Cardiac muscle cell (in vitro differentiated cells and primary cell): ENCODE measurements around the gene VAMP5. TPM values are rescaled to one million over a fixed set of nuclear protein-coding genes. Genes with fewer than 3 reads are reported as not detected.

Experiments used
- DNase-seq, 2 donors: peaks; one replicate each; pipeline versions ENCODE4 v3.0.0 to v3.0.0-alpha.2; 2010 to 2017; ENCODE audit warnings: low read depth in 1 of 2, low spot score in 1 of 2
- H3K27ac ChIP-seq: fragments of 200-600 bp; sonication (generic); 2 replicates; pipeline ENCODE4 v1.5.1; 2016
- H3K27me3 ChIP-seq: fragments of 200-600 bp; sonication (generic); 2 replicates; pipeline ENCODE4 v1.6.0; 2016; ENCODE audit warnings: control low read depth
- H3K36me3 ChIP-seq: fragments of 200-600 bp; sonication (generic); 2 replicates; pipeline ENCODE4 v1.5.1; 2016; ENCODE audit warnings: control low read depth
- H3K4me1 ChIP-seq: fragments of 200-600 bp; sonication (generic); 2 replicates; pipeline ENCODE4 v1.8.1; 2017; ENCODE audit warnings: low read depth, mild to moderate bottlenecking, mixed run types
- H3K4me3 ChIP-seq: fragments of 200-600 bp; sonication (generic); 2 replicates; pipeline ENCODE4 v1.5.1; 2016; ENCODE audit warnings: mild to moderate bottlenecking
- H3K9me3 ChIP-seq: fragments of 200-600 bp; sonication (generic); 2 replicates; pipeline ENCODE4 v1.5.1; 2017; ENCODE audit warnings: low read depth, mild to moderate bottlenecking, control low read depth
- polyA plus RNA-seq: library from polyadenylated mRNA; unstranded; fragments of >200 nt; fragmentation: Nextera tagmentation; extraction: Ambion mirVana; gene quantifications from 2 replicates; pipeline ENCODE4 v1.2.1, GENCODE V29; 2016
- total RNA-seq: library from RNA; depleted of rRNA; stranded (reverse); fragments of >200 nt; gene quantifications from 2 replicates; pipeline ENCODE4 v1.2.3, GENCODE V29; 2016
- TF ChIP-seq, protein P1 (sequence below): IDR thresholded peaks from 2 replicates; pipeline ENCODE4 v1.5.1; 2012; ENCODE audit warnings: low read depth, mild to moderate bottlenecking, low read length

VAMP5 gene
- total and polyA plus RNA-seq, 2 experiments from 2014 or later: 7.7 to 19.1 TPM

DNA sequence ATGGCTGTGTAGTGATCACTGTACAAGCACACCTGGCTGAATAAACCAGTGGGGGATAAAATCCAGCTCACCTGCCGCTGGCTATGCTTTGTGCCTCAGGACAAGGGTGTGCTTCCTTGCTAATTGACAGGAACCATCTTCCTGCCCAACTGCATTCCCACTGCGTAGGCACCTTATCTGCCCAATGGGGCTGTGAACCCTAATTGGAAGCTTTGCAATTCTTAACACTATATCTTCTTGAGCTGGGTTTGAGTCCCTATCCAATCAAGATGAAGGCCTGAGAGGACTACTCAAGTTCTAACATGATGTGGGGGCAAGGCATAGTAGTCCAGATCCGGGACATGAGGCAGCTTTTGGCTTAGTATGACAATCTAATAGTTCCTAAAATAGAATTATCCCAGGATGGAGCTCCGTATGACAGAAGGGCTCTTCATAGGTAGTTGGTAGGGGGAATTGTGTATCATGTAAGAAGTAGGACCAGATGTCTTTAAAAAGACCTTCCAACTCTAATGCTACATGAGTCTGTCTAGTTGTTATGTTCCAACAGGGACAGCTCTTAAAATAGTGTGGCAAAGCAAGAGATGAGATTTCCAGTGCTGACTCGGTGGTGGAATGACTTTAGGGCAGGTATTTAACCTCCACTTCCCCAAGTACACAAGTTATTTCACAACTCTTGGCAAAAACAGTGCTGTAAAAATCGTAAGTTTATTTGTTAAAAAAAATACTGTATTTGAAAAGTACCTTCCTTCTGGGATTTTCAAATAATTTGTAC lies 20.5 kb downstream of the VAMP5 start:
- peak overlapping the region; percentile 47 for H3K27ac ChIP-seq
- peaks cover 4% of the 10 kb centered on the region for H3K4me1 ChIP-seq
- TF ChIP-seq, protein P1, sequence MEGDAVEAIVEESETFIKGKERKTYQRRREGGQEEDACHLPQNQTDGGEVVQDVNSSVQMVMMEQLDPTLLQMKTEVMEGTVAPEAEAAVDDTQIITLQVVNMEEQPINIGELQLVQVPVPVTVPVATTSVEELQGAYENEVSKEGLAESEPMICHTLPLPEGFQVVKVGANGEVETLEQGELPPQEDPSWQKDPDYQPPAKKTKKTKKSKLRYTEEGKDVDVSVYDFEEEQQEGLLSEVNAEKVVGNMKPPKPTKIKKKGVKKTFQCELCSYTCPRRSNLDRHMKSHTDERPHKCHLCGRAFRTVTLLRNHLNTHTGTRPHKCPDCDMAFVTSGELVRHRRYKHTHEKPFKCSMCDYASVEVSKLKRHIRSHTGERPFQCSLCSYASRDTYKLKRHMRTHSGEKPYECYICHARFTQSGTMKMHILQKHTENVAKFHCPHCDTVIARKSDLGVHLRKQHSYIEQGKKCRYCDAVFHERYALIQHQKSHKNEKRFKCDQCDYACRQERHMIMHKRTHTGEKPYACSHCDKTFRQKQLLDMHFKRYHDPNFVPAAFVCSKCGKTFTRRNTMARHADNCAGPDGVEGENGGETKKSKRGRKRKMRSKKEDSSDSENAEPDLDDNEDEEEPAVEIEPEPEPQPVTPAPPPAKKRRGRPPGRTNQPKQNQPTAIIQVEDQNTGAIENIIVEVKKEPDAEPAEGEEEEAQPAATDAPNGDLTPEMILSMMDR: no peak
- no peaks in the 10 kb centered on the region for H3K27me3 ChIP-seq
- peak in 1 of 2 donors; percentile 20 for DNase-seq
- H3K9me3 ChIP-seq: no peaks in the 10 kb centered on the region
- peaks cover 5% of the 10 kb centered on the region for H3K36me3 ChIP-seq
- no peak overlapping the region for H3K4me3 ChIP-seq

DNA sequence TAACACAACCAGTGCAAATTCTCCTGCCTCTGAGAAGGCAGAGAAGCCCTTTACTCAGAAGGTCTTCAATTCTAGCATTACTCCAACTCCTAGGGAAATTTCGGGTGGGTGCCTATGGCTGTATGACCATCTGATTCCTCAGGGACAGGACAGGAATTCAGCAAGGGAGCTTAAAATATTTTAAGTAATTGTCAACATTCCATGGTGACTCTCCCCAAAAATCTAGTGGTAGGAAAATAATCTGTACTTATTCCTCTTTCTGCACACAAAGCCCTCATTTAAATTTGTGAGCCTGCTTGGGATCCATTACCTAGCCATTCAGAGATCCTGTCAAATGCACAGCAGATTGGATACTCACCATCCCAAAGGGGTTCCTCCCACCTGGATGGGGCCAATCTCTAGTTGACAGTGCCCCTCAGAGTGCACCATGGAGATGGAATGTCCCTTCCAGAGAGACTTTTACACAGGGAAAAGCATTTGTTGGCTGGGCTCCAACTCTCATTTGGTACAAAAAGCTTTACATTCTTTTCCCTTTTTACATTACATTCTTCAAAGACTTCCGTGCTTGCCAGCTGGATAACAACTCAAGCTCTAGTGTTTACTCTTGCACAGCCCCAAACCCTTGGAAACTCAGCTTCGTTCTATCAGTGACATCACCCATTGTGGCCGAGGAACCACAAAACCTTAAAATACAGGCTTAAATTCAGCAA lies 21.3 kb downstream of the VAMP5 start:
- Histone ChIP-seq H3K36me3 (peaks cover 5% of the 10 kb centered on the region), H3K4me1 (peaks cover 4% of the 10 kb centered on the region), H3K9me3 (no peaks in the 10 kb centered on the region), H3K27me3 (no peaks in the 10 kb centered on the region), H3K4me3 (no peak overlapping the region), H3K27ac (peak overlapping the region; percentile 47)
- DNase-seq: peak in 1 of 2 donors; percentile 94
- TF ChIP-seq, protein P1: no peak

DNA sequence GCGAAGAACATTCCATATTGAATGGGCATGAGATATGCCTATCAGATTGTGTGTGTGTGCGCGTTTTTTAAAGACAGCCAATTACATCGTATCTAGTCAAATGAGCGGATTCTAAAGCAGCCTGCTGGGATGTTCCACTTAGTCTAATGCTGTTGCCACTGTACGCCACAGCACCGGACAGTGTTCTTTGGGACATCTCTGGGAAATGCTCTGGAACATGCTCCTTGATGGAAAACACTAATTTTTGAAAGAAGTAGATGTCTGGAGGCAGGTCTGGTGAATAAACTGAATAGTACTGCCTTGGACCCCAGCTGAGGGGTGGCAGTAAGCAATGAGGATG lies 21.9 kb downstream of the VAMP5 start:
- TF ChIP-seq, protein P1: no peak
- H3K4me1 ChIP-seq: peaks cover 6% of the 10 kb centered on the region
- no peak overlapping the region for H3K4me3 ChIP-seq
- no peaks in the 10 kb centered on the region for H3K9me3 ChIP-seq
- no peak overlapping the region for H3K27ac ChIP-seq
- DNase-seq: no peak
- no peaks in the 10 kb centered on the region for H3K27me3 ChIP-seq
- H3K36me3 ChIP-seq: peaks cover 5% of the 10 kb centered on the region

DNA sequence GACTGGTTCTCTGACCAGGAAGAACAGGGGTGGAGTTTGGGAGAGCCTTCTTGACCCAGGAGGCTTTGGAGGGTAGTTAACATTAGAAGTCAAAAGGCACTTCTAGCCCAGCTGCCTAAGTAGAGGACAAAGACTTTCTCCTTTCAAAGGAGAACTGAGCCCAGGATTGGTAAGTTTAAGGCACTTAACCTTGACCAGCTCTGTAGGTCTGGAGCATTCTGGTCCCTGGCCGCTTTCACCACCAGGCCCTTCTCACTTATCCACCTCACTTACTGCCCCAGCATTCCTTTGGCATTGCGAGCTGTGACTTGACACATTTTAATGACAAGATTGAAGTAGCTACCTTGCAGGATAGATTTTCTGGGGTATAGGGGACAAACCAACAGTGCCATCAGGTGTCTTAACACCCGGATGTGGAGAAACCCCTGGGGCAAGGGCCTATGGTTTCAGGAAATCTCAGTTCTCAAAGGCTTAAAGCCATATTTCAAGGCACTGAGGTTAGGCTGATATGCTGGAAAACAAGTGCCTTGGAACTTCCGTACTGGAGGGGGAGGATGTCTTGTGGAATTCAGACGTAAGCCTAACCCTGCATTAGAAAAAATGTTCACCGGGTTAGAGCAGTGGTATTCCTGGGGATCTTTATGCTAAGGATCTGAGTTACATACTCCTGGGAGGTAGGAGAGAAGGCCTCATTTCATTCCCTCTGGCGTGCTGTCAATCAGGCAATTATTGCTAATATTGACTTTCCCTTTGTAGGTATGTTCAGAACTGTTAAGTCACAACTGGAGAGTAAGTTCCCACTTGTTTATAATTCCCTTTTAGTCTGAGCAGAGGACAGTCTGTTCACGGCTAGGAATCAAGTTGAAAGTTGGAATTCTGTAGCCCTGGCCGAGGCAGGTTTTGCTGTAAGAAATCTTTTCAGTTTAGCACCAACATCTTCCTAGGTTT lies 23.3 kb downstream of the VAMP5 start:
- Histone ChIP-seq H3K36me3 (peaks cover 5% of the 10 kb centered on the region), H3K4me1 (peaks cover 7% of the 10 kb centered on the region), H3K4me3 (no peak overlapping the region), H3K9me3 (no peaks in the 10 kb centered on the region), H3K27me3 (no peaks in the 10 kb centered on the region), H3K27ac (peak overlapping the region; percentile 83)
- no peak for DNase-seq
- TF ChIP-seq, protein P1: no peak

DNA sequence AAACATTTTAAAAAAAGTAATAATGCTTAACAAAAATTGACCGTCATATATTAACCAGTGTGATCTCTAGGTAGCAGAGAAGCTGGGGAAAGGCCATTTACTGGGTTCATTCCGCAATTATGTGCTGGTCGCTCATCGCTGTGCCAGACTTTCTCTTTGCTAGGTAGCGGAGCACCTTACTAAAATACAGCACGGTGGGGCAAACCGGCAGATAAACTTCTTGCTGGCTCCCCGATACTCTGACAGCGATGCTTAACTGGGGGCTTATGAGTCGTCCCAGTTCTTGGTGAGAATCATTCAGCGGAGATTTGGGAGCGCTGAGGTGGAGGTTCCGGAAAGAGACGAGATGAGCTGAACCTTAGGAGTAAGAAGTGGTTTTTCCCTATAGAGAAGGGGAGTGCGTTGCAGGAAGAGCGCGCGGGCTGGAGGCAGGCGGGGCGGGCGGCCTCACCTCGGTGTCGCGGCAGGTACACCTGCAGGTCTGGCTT lies 27.0 kb downstream of the VAMP5 start:
- no peak for DNase-seq
- TF ChIP-seq, protein P1: no peak
- peak overlapping the region; percentile 74 for H3K27ac ChIP-seq

More for the DNA sequence above, 27.0 kb downstream of the VAMP5 start:
- Histone ChIP-seq H3K36me3 (peaks cover 5% of the 10 kb centered on the region), H3K9me3 (no peaks in the 10 kb centered on the region), H3K4me3 (peak overlapping the region; percentile 90), H3K4me1 (peaks cover 3% of the 10 kb centered on the region), H3K27me3 (no peaks in the 10 kb centered on the region)
